Myocyte (in vitro differentiated cells): ENCODE results near the gene NTN5. TPM values are rescaled to one million over a fixed set of nuclear protein-coding genes. Genes with fewer than 3 reads are reported as not detected.
"Not testable (repeated sequence)": the region's sequence is repeated elsewhere in the genome, so short reads cannot be mapped to it uniquely, and the experiment has no call there.

Experiments used
- DNase-seq: peaks from one replicate; pipeline ENCODE4 v3.0.0-alpha.2; 2012; ENCODE audit warnings: low read depth
- total RNA-seq: library from RNA; depleted of rRNA; stranded (reverse); fragments of >200 nt; gene quantifications from 2 replicates; pipeline ENCODE4 v1.2.3, GENCODE V29; 2014

NTN5 gene
- total RNA-seq, 1 donor from 2014 or later: 0.08 TPM

GRCh38 chr19:48645620-48646000, 27.2 kb downstream of the NTN5 start:
- no peak for DNase-seq

GRCh38 chr19:48644839-48645619, 27.8 kb downstream of the NTN5 start:
- DNase-seq: peak; percentile 60

GRCh38 chr19:48644355-48644754, 28.5 kb downstream of the NTN5 start:
- DNase-seq: no peak

- no peak for DNase-seq
These were observed 30.0 kb downstream of the NTN5 start for GRCh38 chr19:48642862-48643261.

GRCh38 chr19:48641850-48642249, 31.0 kb downstream of the NTN5 start:
- no peak for DNase-seq

- DNase-seq: no peak
These were observed 33.1 kb downstream of the NTN5 start for GRCh38 chr19:48639483-48640375.

GRCh38 chr19:48638831-48639381, 33.9 kb downstream of the NTN5 start:
- no peak for DNase-seq

- peak; percentile 90 for DNase-seq
These were observed 34.6 kb downstream of the NTN5 start for GRCh38 chr19:48637948-48638830.

- DNase-seq: peak; percentile 99
These were observed 35.3 kb downstream of the NTN5 start for GRCh38 chr19:48637449-48637947.

- no peak for DNase-seq
These were observed 35.9 kb downstream of the NTN5 start, which contains the start of gene DBP for GRCh38 chr19:48636859-48637448. TSS of gene DBP (minus strand) at chr19:48637379. CDS start at chr19:48636994, 385 bp downstream.

GRCh38 chr19:48635966-48636858, 36.6 kb downstream of the NTN5 start:
- no peak for DNase-seq

GRCh38 chr19:48635263-48635965, 37.4 kb downstream of the NTN5 start:
- DNase-seq: peak; percentile 76

GRCh38 chr19:48634424-48635262, 38.2 kb downstream of the NTN5 start:
- peak; percentile 96 for DNase-seq

GRCh38 chr19:48634036-48634342, 38.8 kb downstream of the NTN5 start:
- no peak for DNase-seq

- no peak for DNase-seq
These were observed 39.4 kb downstream of the NTN5 start for GRCh38 chr19:48633148-48634035.

- peak; percentile 80 for DNase-seq
These were observed 40.1 kb downstream of the NTN5 start for GRCh38 chr19:48632692-48633147.

- not testable (repeated sequence) for DNase-seq
These were observed 40.5 kb downstream of the NTN5 start for GRCh38 chr19:48632286-48632685.
